Activated CD4-positive, alpha-beta T cell treated with anti-CD3 and anti-CD28 coated beads for 36 hours (primary cell): ENCODE data around the gene ADGRD1. TPM values are rescaled to one million over a fixed set of nuclear protein-coding genes. Genes with fewer than 3 reads are reported as not detected.

Experiments
- ATAC-seq: fragments of 200-7000 bp; cut with Tn5 transposase; one replicate; pipeline ENCODE4 v1.10.0; 2021; ENCODE audit warnings: mild to moderate bottlenecking, moderate library complexity
- CTCF ChIA-PET: fragments of 350-600 bp; sonication (Branson Sonifier 250); formaldehyde crosslinking; loops from one replicate; lab custom pipeline; 2021; ENCODE audit warnings: antibody characterized with exemption; lab: Charles Lee
- POLR2A ChIA-PET: fragments of 350-600 bp; sonication (Branson Sonifier 250); formaldehyde crosslinking; loops from one replicate; lab custom pipeline; 2021; ENCODE audit warnings: antibody characterized with exemption, inconsistent platforms; lab: Charles Lee
- DNase-seq: peaks from one replicate; pipeline ENCODE4 v3.0.0-alpha.2; 2020
- H3K27ac Mint-ChIP-seq: one replicate; pipeline ENCODE4 v1.8.0; 2021; ENCODE audit warnings: mixed read lengths
- H3K27me3 Mint-ChIP-seq: one replicate; pipeline ENCODE4 v1.8.0; 2021; ENCODE audit warnings: mixed read lengths
- H3K36me3 Mint-ChIP-seq: one replicate; pipeline ENCODE4 v1.8.0; 2021; ENCODE audit warnings: low read depth, mixed read lengths
- H3K4me1 Mint-ChIP-seq: one replicate; pipeline ENCODE4 v1.8.0; 2021; ENCODE audit warnings: mixed read lengths
- H3K4me3 Mint-ChIP-seq: one replicate; pipeline ENCODE4 v1.8.0; 2021; ENCODE audit warnings: mild to moderate bottlenecking, moderate library complexity, mixed read lengths
- H3K9me3 Mint-ChIP-seq: one replicate; pipeline ENCODE4 v1.8.0; 2021; ENCODE audit warnings: low read depth, mixed read lengths
- intact Hi-C, 2 experiments: fragments of 100-400 bp; cut with DNase I in 1 of 2; cut with micrococcal nuclease in 1 of 2; formaldehyde crosslinking; loops; one replicate each; pipeline versions ENCODE4 v1.14.2 to v1.15.1; 2022 to 2024; cut with DNase I, micrococcal nuclease
- total RNA-seq, 2 experiments: library from RNA; stranded (reverse); gene quantifications; one replicate each; pipeline ENCODE4 v1.2.3, GENCODE V29; 2021

The ADGRD1 gene
- total RNA-seq, 2 experiments from 2014 or later: 1.8 to 2.3 TPM

DNA sequence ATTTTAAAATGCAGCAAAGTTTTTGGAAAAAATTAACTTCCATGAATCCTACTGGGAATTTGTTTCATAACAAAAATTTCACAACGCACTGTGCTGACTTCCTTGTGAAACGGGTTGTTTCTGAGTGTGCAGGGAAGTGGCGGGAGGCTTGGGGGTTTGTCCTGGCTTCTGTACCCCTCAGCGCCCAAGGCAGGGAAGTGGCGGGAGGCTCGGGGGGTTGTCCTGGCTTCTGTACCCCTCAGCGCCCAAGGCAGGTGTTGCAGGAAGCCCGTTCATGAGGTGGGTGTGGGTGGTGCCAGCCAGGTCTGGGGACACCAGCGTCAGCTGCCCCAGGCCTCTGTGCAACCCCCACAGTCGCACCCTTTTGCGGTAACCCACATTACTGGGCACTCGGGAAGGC lies 25.1 kb downstream of the ADGRD1 start:
- ChIA-PET CTCF (no interaction called here), POLR2A (no interaction called here)
- H3K36me3 Mint-ChIP-seq: no peaks in the 10 kb centered on the region
- H3K4me3 Mint-ChIP-seq: no peak overlapping the region
- H3K27ac Mint-ChIP-seq: no peak overlapping the region
- intact Hi-C loops: no loop called here
- no peaks in the 10 kb centered on the region for H3K4me1 Mint-ChIP-seq
- H3K27me3 Mint-ChIP-seq: peaks cover 11% of the 10 kb centered on the region
- ATAC-seq (no peak), DNase-seq (no peak)
- no peaks in the 10 kb centered on the region for H3K9me3 Mint-ChIP-seq

DNA sequence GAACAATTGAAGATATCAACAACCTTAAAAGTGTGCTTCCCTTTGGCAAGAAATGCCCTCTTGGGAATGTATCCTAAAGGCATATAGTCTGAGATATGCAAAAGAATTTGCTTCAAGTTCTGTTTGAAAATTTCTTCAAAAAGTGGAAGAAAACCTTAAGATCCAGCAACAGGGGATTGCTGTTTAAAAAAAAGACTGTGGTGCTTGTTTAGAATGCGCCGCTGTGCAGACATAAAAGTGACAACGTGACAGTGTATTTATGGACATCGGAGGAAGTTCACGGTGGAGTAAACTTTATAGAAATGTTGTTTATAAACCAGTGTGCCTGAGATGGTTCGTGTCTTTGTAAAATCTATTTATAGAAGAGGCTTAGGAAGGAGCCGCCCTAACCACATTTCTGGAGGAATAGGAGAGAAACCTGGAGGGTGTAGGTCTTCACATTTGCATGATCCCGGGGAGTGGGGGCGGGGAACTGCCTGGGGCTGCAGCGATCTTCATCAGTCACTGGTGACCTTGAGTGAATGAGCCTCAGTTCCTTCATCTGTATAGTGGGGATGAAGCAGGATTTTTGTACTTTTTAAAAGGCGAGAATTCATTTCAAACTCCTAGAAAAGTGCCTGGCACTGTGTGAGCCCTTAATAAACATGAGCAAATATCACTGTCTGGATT lies 27.5 kb downstream of the ADGRD1 start:
- DNase-seq (no peak), ATAC-seq (no peak)
- CTCF ChIA-PET: interaction anchor here (0.6 kb wide), 1 partner anchor 151 kb away, joined by 3 read pairs; no protein-coding TSS in a partner anchor
- POLR2A ChIA-PET: no interaction called here
- H3K27ac Mint-ChIP-seq: no peak overlapping the region
- no peaks in the 10 kb centered on the region for H3K4me1 Mint-ChIP-seq
- H3K9me3 Mint-ChIP-seq: no peaks in the 10 kb centered on the region
- H3K27me3 Mint-ChIP-seq: peaks cover 18% of the 10 kb centered on the region
- intact Hi-C loops: no loop called here
- H3K4me3 Mint-ChIP-seq: no peak overlapping the region
- H3K36me3 Mint-ChIP-seq: no peaks in the 10 kb centered on the region

DNA sequence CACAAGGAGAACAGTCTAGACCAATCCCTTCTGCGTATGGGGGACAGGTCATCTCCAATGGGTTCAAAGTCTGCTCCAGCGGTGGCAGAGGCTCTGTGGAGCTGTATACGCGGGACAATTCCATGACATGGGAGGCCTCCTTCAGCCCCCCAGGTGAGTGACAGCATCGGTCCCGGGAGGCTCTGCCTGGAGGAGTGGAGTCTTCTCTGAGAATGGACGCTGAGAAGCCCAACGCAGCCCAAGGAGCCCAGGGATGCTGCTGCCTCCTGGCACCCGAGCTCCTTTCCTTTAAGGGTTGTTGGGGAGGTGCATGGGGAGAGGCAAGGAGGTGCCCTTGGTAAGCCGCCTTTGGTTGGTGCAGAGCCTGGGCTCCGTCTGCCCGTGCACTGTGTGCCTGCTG lies 28.2 kb downstream of the ADGRD1 start:
- Mint-ChIP-seq H3K36me3 (no peaks in the 10 kb centered on the region), H3K27me3 (peaks cover 18% of the 10 kb centered on the region), H3K4me1 (no peaks in the 10 kb centered on the region), H3K27ac (no peak overlapping the region), H3K9me3 (no peaks in the 10 kb centered on the region), H3K4me3 (no peak overlapping the region)
- DNase-seq: no peak
- ChIA-PET POLR2A (no interaction called here), CTCF (interaction anchor here (0.6 kb wide), 1 partner anchor 150 kb away, joined by 3 read pairs; no protein-coding TSS in a partner anchor)
- no peak for ATAC-seq
- intact Hi-C loops: no loop called here

DNA sequence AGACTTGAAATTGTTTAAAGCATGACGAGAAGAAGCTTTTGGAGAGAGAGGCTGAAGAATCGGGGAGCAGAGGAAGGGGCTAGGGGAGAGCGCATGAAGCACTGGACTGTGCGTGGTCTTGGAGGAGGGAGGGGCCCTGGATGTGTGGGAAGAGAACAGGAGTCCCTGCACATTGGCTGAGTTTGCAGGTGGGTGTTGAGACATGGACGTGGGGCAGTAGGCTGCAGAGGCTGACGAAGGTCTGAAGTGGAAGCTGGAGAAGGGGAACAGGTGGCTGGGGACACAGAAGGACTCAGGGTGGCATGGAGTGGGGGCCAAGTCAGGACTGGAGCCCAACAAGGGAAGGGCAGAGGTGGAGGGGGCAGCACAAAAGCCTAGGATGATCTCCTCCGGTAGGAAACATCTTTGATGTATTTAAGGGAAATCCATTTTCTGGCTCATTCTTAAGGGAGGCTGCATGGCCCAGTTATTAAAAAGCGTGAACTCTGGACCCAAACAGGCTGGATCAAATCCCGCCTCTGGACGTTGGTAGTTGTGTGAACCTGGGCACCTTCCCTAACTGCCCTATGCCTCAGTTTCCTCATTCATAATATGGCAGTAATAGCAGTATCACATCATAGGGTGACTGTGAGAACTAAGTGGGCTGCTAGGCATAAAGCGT lies 29.0 kb downstream of the ADGRD1 start:
- H3K27me3 Mint-ChIP-seq: peaks cover 21% of the 10 kb centered on the region
- DNase-seq (no peak), ATAC-seq (no peak)
- no peak overlapping the region for H3K27ac Mint-ChIP-seq
- H3K4me3 Mint-ChIP-seq: no peak overlapping the region
- H3K9me3 Mint-ChIP-seq: no peaks in the 10 kb centered on the region
- CTCF ChIA-PET: no interaction called here
- no peaks in the 10 kb centered on the region for H3K36me3 Mint-ChIP-seq
- POLR2A ChIA-PET: no interaction called here
- no peaks in the 10 kb centered on the region for H3K4me1 Mint-ChIP-seq
- intact Hi-C loops: no loop called here

DNA sequence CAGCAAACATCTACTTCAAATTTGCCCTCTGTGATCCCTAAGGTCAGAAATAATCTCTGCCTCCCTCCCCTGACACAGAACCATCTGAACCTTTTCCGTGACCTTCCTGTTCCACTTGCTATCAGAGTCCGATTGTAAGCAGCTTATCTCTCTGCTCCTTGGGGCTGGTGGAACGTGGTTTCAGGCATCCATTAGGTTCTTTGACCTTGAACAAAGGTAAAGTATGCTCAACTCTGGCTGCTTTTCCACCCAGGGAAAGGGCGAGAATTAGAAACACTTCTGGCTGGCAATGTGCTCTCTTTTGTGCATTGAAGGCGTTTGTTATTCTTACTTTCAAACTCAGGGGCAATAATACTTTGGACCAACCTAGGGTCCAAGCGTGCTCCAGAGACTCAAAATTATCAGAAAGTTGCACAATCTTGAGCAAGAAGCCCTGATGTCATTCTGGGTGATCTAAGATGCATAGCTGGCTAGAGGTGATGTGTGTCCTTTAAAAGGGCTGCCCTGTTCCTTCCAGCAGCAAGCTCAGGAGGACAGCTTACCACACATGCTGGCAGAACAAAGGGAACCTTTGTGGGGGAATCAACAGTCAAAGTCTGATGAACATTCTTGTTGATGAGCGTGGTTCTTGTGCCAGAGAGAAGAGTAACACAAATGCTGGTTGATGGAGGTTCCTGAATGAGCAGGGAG lies 29.8 kb downstream of the ADGRD1 start:
- no peak for ATAC-seq

DNA sequence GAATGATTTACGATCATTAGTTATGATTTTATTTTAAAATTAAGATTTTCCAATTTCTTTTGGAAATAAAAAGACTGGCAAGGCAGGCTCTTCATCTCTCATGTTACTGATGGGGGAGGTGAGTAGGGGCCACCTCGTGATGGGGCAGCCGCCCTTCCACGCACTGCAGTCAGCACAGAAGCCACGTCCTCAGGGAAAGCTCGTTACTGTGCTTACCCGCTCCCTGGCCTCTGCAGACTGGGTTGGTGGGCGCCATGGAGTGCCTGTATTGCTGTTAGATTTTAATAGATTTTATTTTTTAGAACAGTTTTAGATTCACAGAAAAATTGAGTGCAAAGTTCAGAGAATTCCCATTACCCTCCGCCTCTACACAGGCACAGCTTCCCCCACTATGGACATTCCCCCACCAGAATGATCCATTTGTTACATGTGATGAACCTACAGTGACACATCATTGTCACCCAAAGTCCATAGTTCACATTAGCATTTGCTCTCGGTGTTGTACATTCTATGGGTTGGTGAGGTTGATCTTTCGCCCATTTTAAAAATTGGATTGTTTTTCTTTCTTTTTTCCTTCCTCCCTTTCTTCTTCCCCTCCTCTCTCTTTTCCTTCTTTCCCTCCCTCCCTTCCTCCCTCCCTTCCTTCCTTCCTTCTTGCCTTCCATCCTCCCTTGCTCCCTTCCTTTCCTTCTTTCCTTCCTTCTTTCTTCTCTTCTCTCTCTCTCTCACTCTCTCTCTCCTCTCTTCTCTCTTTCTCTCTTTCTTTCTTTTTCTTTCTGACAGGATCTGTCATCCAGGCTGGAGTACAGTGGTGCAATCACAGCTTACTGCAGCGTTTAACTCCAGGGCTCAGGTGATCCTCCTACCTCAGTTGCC lies 30.7 kb downstream of the ADGRD1 start:
- intact Hi-C loops: no loop called here
- Mint-ChIP-seq H3K36me3 (no peaks in the 10 kb centered on the region), H3K9me3 (no peaks in the 10 kb centered on the region), H3K27me3 (peaks cover 18% of the 10 kb centered on the region), H3K27ac (no peak overlapping the region), H3K4me3 (no peak overlapping the region), H3K4me1 (no peaks in the 10 kb centered on the region)
- DNase-seq: no peak
- ChIA-PET POLR2A (no interaction called here), CTCF (no interaction called here)
- ATAC-seq: no peak

More for the DNA sequence above, 29.8 kb downstream of the ADGRD1 start:
- ChIA-PET CTCF (no interaction called here), POLR2A (no interaction called here)
- no peaks in the 10 kb centered on the region for H3K36me3 Mint-ChIP-seq
- H3K27ac Mint-ChIP-seq: no peak overlapping the region
- H3K4me3 Mint-ChIP-seq: no peak overlapping the region
- H3K27me3 Mint-ChIP-seq: peaks cover 21% of the 10 kb centered on the region
- H3K4me1 Mint-ChIP-seq: no peaks in the 10 kb centered on the region
- intact Hi-C loops: no loop called here
- H3K9me3 Mint-ChIP-seq: no peaks in the 10 kb centered on the region
- DNase-seq: no peak

DNA sequence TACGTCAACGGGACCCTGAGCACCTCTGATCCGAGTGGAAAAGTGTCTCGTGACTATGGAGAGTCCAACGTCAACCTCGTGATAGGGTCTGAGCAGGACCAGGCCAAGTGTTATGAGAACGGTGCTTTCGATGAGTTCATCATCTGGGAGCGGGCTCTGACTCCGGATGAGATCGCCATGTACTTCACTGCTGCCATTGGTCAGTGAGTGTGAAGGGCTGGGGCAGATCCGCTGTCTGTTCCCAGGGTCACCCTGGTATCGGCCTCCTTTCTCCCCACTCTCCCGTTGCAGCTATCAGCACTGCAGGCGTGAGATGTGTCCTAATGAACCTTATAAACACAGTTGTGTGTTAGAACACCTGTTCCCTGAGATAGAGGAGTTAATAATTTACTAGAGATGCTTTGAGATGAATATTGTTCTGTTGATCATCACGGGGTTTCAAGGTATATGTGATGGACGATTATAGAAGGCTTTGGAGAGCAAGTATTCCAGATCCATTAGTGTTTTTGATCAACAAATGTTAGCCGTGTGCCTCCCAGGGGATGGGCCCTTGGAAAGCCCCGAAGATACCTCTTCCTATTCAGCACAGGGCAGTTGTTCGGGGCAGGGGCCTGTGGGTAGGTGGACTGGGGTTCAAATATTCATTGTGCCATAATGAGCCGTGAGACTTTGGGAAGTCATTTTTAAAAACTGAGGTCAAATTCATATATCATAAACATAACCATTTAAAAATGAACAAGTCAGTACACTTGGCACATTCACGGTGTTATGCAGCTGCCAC lies 33.6 kb downstream of the ADGRD1 start:
- ChIA-PET POLR2A (no interaction called here), CTCF (interaction anchor here (0.7 kb wide), 1 partner anchor 174 kb away, joined by 3 read pairs; no protein-coding TSS in a partner anchor)
- DNase-seq (no peak), ATAC-seq (no peak)
- no peaks in the 10 kb centered on the region for H3K36me3 Mint-ChIP-seq
- no peak overlapping the region for H3K27ac Mint-ChIP-seq
- peaks cover 17% of the 10 kb centered on the region for H3K27me3 Mint-ChIP-seq
- no peaks in the 10 kb centered on the region for H3K9me3 Mint-ChIP-seq
- no peak overlapping the region for H3K4me3 Mint-ChIP-seq
- intact Hi-C loops: no loop called here
- no peaks in the 10 kb centered on the region for H3K4me1 Mint-ChIP-seq

DNA sequence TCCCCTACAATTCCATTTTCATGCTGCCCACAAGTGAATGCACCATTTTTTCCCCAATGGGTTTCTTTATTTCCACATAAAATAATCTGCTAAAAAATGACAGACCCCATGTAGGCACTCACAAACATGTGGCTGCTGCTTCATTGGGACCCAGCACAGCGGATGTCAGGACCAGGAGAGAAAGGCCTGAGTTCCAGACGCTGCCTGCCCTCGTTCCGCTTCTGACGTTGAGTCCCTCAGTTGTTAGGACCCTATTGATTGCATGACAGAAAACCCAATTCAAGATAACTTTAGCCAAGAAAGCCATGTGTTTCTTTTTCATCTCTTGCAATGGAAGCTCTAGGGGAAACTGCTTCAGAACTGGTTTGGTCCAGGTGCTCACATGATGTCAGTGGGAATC lies 34.6 kb downstream of the ADGRD1 start:
- H3K4me3 Mint-ChIP-seq: no peak overlapping the region
- no peaks in the 10 kb centered on the region for H3K9me3 Mint-ChIP-seq
- no peak overlapping the region for H3K27ac Mint-ChIP-seq
- H3K27me3 Mint-ChIP-seq: peaks cover 16% of the 10 kb centered on the region
- no peaks in the 10 kb centered on the region for H3K4me1 Mint-ChIP-seq
- POLR2A ChIA-PET: no interaction called here
- CTCF ChIA-PET: interaction anchor here (0.6 kb wide), 1 partner anchor 47 kb away, joined by 3 read pairs; no protein-coding TSS in a partner anchor
- ATAC-seq (no peak), DNase-seq (no peak)
- no peaks in the 10 kb centered on the region for H3K36me3 Mint-ChIP-seq
- intact Hi-C loops: no loop called here

DNA sequence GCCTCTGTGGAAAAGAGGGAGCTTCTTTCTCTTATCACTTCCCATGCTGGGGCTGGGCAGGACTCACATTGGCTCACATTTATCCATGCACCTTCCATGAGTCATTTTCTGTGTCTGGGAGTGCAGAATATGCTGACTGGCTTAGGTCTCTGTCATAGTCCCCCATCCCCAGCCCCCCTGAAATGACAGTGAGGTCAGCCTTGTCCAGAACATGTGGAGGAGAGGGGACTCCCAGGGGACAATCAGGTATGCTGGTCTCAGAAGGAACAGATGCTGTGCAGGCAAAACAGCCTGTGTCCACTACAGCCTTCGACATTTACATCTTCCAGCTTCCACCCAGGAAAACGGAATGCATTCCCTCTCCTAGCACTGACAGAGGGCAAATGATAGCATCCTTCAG lies 35.0 kb downstream of the ADGRD1 start:
- no peak overlapping the region for H3K4me3 Mint-ChIP-seq
- H3K4me1 Mint-ChIP-seq: no peaks in the 10 kb centered on the region
- ChIA-PET CTCF (interaction anchor here (0.6 kb wide), 1 partner anchor 46 kb away, joined by 3 read pairs; no protein-coding TSS in a partner anchor), POLR2A (no interaction called here)
- no peak overlapping the region for H3K27ac Mint-ChIP-seq
- H3K9me3 Mint-ChIP-seq: no peaks in the 10 kb centered on the region
- DNase-seq: no peak
- ATAC-seq: no peak
- no peaks in the 10 kb centered on the region for H3K36me3 Mint-ChIP-seq
- intact Hi-C loops: no loop called here
- H3K27me3 Mint-ChIP-seq: peaks cover 16% of the 10 kb centered on the region

DNA sequence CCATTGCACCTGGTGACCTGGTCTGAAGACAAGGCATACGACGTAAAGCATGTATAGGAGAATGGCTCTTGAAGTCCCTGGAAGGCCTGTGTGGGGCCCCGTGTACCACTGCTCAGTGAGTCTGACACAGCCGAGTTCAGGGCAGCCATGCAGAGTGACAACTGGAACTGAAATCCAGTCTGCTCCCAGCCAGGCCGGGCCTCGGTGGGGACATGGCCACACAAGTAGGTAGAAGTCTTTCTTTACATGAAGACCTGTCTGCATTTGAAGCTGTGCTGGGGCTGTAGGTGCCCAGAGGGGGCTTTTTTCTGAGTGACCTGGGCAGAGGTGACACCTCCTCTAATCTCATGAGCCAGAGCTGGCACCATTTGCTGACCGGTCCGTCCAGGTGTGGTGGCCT lies 35.7 kb downstream of the ADGRD1 start:
- POLR2A ChIA-PET: no interaction called here
- H3K9me3 Mint-ChIP-seq: no peaks in the 10 kb centered on the region
- CTCF ChIA-PET: no interaction called here
- no peaks in the 10 kb centered on the region for H3K36me3 Mint-ChIP-seq
- DNase-seq (no peak), ATAC-seq (no peak)
- no peak overlapping the region for H3K4me3 Mint-ChIP-seq
- no peaks in the 10 kb centered on the region for H3K4me1 Mint-ChIP-seq
- intact Hi-C loops: no loop called here
- peaks cover 16% of the 10 kb centered on the region for H3K27me3 Mint-ChIP-seq
- no peak overlapping the region for H3K27ac Mint-ChIP-seq
